ENCODE measurements around the gene CSTB.

DNA sequence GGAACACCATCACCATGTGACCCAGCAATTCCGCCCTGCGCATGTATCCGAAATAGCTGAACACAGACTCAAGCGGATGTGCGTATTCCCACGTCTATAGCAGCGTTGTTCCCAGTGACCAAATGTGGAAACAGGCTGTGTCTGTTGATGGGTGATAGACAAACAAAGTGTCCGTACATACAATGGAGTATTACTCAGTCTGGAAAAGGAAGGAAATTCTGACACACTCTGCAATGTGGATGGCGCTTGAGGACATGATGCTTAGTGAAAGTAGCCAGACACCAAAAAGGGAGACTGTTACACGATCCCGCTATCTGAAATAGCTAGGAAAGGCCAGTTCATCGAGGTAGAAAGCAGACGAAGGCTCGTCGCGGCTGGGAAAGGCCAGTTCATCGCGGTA is 31.4 kb downstream of the CSTB start:
- TF ChIP-seq POLR2AphosphoS5 (IDR thresholded peaks at IDR 0.05; ENCODE audit: borderline replicate concordance, low read depth, low read length) (no peak), EZH2 (IDR thresholded peaks at IDR 0.05) (no peak)
